ENCODE data around the gene DUSP8.

The DUSP8 gene

DNA sequence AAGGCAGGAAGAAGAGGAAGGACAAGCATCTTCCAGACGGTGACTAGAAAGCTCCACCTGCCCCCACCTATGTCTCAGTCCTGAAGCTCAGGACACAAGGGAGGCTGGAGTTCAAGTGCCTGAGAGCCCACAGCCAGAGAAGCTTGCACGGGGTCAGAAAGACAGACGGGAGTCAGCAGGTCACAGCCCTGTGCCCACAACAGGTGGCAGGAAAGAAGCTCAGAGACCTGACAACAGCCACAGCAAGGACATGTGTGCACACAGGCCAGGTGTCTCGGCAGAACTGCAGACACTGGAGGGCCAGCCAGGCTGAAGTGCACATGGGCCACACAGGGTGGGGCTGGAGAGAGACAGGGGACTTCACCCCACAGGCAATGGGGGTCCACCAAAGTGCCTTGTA lies 48.3 kb downstream of the DUSP8 start:
- ChIA-PET CTCF (no interaction called here), POLR2A (interaction anchor here (0.6 kb wide), 1 partner anchor 18 kb away, joined by 3 read pairs; no protein-coding TSS in a partner anchor)
- TF ChIP-seq, protein P1, sequence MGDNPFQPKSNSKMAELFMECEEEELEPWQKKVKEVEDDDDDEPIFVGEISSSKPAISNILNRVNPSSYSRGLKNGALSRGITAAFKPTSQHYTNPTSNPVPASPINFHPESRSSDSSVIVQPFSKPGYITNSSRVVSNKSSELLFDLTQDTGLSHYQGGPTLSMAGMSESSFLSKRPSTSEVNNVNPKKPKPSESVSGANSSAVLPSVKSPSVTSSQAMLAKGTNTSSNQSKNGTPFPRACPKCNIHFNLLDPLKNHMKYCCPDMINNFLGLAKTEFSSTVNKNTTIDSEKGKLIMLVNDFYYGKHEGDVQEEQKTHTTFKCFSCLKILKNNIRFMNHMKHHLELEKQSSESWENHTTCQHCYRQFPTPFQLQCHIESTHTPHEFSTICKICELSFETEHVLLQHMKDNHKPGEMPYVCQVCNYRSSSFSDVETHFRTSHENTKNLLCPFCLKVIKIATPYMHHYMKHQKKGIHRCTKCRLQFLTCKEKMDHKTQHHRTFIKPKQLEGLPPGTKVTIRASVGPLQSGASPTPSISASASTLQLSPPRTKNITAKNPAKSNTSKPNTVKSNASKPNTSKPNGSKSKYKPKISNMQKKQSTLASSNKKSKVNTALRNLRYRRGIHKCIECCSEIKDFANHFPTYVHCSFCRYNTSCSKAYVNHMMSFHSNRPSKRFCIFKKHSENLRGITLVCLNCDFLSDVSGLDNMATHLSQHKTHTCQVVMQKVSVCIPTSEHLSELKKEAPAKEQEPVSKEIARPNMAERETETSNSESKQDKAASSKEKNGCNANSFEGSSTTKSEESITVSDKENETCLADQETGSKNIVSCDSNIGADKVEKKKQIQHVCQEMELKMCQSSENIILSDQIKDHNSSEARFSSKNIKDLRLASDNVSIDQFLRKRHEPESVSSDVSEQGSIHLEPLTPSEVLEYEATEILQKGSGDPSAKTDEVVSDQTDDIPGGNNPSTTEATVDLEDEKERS (tag by site-specific recombination; IDR thresholded peaks at IDR 0.05) = no peak
- 0 out of 2 replicates have a peak, but pooled peaks have one; percentile 17 for TF ChIP-seq SCRT2 (tag by site-specific recombination; IDR thresholded peaks at IDR 0.05)
- TF ChIP-seq ZNF623 (tag by site-specific recombination; IDR thresholded peaks at IDR 0.05) = no peak
- no peak for TF ChIP-seq ZSCAN30 (tag by site-specific recombination; IDR thresholded peaks at IDR 0.05)
- H3K9me3 ChIP-seq (ENCODE audit: control insufficient read depth, insufficient read depth, low read depth, low read length) = no peaks in the 10 kb centered on the region
- H3K4me1 ChIP-seq (ENCODE audit: control insufficient read depth, insufficient read depth, low read length) = no peaks in the 10 kb centered on the region
- no peak overlapping the region for H3K27ac ChIP-seq (ENCODE audit: extremely low read depth, low read depth, low read length)
- H3K36me3 ChIP-seq (ENCODE audit: control insufficient read depth in 2 of 2, insufficient read depth in 1 of 2, low read length in 2 of 2) = no peaks in the 10 kb centered on the region
- H3K4me3 ChIP-seq (ENCODE audit: low read depth, low read length) = no peak overlapping the region

- Histone ChIP-seq H3K9me3 (ENCODE audit: control insufficient read depth, insufficient read depth, low read depth, low read length) (no peaks in the 10 kb centered on the region), H3K36me3 (ENCODE audit: control insufficient read depth in 2 of 2, insufficient read depth in 1 of 2, low read length in 2 of 2) (no peaks in the 10 kb centered on the region), H3K27ac (ENCODE audit: extremely low read depth, low read depth, low read length) (no peak overlapping the region), H3K4me3 (ENCODE audit: low read depth, low read length) (no peak overlapping the region), H3K4me1 (ENCODE audit: control insufficient read depth, insufficient read depth, low read length) (no peaks in the 10 kb centered on the region)
- TF ChIP-seq BCL11A (tag by site-specific recombination; IDR thresholded peaks at IDR 0.05; ENCODE audit: low read depth) = no peak
- TF ChIP-seq ZBTB10 (tag by site-specific recombination; IDR thresholded peaks at IDR 0.05) = no peak
- TF ChIP-seq, protein P2, sequence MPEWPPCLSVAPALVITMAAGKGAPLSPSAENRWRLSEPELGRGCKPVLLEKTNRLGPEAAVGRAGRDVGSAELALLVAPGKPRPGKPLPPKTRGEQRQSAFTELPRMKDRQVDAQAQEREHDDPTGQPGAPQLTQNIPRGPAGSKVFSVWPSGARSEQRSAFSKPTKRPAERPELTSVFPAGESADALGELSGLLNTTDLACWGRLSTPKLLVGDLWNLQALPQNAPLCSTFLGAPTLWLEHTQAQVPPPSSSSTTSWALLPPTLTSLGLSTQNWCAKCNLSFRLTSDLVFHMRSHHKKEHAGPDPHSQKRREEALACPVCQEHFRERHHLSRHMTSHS (tag by site-specific recombination; IDR thresholded peaks at IDR 0.05) = no peak
- no peak for TF ChIP-seq ZNF416 (tag by site-specific recombination; IDR thresholded peaks at IDR 0.05)
- no peak for TF ChIP-seq ZNF621 (tag by site-specific recombination; IDR thresholded peaks at IDR 0.05)
- no peak for TF ChIP-seq ZNF585B (tag by site-specific recombination; IDR thresholded peaks at IDR 0.05)
- no peak for TF ChIP-seq GFI1B (tag by site-specific recombination; IDR thresholded peaks at IDR 0.05)
- no peak for TF ChIP-seq ZNF311 (tag by site-specific recombination; IDR thresholded peaks at IDR 0.05; ENCODE audit: borderline replicate concordance)
- CTCF ChIA-PET = interaction anchor here (1.0 kb wide), 1 partner anchor 475 kb away, joined by 3 read pairs; the partner anchor contains the start of gene H19
- POLR2A ChIA-PET = interaction anchor here (0.6 kb wide), 1 partner anchor 18 kb away, joined by 3 read pairs; no protein-coding TSS in a partner anchor
Observed at GRCh38 chr11:1523077-1523476, 49.0 kb downstream of the DUSP8 start.

- H3K36me3 ChIP-seq (ENCODE audit: control insufficient read depth in 2 of 2, insufficient read depth in 1 of 2, low read length in 2 of 2) = no peaks in the 10 kb centered on the region
Observed at GRCh38 chr11:1522081-1522424, 50.0 kb downstream of the DUSP8 start.

More at GRCh38 chr11:1522081-1522424, 50.0 kb downstream of the DUSP8 start:
- Histone ChIP-seq H3K27ac (ENCODE audit: extremely low read depth, low read depth, low read length) (no peak overlapping the region), H3K4me3 (ENCODE audit: low read depth, low read length) (no peak overlapping the region), H3K9me3 (ENCODE audit: control insufficient read depth, insufficient read depth, low read depth, low read length) (no peaks in the 10 kb centered on the region), H3K4me1 (ENCODE audit: control insufficient read depth, insufficient read depth, low read length) (no peaks in the 10 kb centered on the region)
- TF ChIP-seq, protein P3, sequence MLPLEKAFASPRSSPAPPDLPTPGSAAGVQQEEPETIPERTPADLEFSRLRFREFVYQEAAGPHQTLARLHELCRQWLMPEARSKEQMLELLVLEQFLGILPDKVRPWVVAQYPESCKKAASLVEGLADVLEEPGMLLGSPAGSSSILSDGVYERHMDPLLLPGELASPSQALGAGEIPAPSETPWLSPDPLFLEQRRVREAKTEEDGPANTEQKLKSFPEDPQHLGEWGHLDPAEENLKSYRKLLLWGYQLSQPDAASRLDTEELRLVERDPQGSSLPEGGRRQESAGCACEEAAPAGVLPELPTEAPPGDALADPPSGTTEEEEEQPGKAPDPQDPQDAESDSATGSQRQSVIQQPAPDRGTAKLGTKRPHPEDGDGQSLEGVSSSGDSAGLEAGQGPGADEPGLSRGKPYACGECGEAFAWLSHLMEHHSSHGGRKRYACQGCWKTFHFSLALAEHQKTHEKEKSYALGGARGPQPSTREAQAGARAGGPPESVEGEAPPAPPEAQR (tag by site-specific recombination; IDR thresholded peaks at IDR 0.05) = no peak
- CTCF ChIA-PET = interaction anchor here (0.5 kb wide), 1 partner anchor 11 kb away, joined by 3 read pairs; no protein-coding TSS in a partner anchor
- POLR2A ChIA-PET = no interaction called here
